OCI-LY7 (cell line): Measurements from ENCODE around the gene ENO4. TPM values are rescaled to one million over a fixed set of nuclear protein-coding genes. Genes with fewer than 3 reads are reported as not detected.

Experiments used
- BruUV-seq: library from RNA; stranded (reverse); fragments of 400-500 nt; replicated peaks from 2 replicates; lab custom pipeline; 2021; lab: Mats Ljungman, UMichigan
- CTCF ChIA-PET: fragments of 300-600 bp; sonication (Branson Sonifier 250); formaldehyde crosslinking; loops from one replicate; lab custom pipeline; 2022; ENCODE audit warnings: antibody characterized with exemption; ENCODE audit not compliant: unreplicated experiment; lab: Charles Lee
- POLR2A ChIA-PET: fragments of 300-600 bp; sonication (Branson Sonifier 250); formaldehyde crosslinking; loops from one replicate; lab custom pipeline; 2022; ENCODE audit warnings: antibody characterized with exemption; lab: Charles Lee
- DNase-seq: peaks from one replicate; pipeline ENCODE4 v3.0.0-alpha.2; 2015; ENCODE audit warnings: low spot score
- H2AFZ ChIP-seq: fragments of 200-600 bp; sonication (generic), shearing (Covaris generic); 2 replicates; pipeline ENCODE4 v1.6.1; 2014; ENCODE audit warnings: mild to moderate bottlenecking, antibody characterized with exemption, low read length, moderate library complexity
- H3K27ac ChIP-seq: fragments of 200-600 bp; sonication (generic); 2 replicates; pipeline ENCODE4 v1.5.1; 2014; ENCODE audit warnings: mixed run types, low read depth, mild to moderate bottlenecking, moderate library complexity, low read length, inconsistent platforms; ENCODE audit not compliant: poor library complexity, severe bottlenecking
- H3K36me3 ChIP-seq: fragments of 200-600 bp; sonication (generic); 2 replicates; pipeline ENCODE4 v1.6.1; 2014; ENCODE audit warnings: mild to moderate bottlenecking, antibody characterized with exemption, low read length, moderate library complexity, mixed read lengths; ENCODE audit not compliant: insufficient read depth
- H3K4me1 ChIP-seq: fragments of 200-600 bp; sonication (generic); 2 replicates; pipeline ENCODE4 v1.5.1; 2014; ENCODE audit warnings: mild to moderate bottlenecking, low read length; ENCODE audit not compliant: insufficient read depth, poor library complexity, severe bottlenecking
- H3K4me2 ChIP-seq: fragments of 200-600 bp; sonication (generic); 2 replicates; pipeline ENCODE4 v1.6.1; 2014; ENCODE audit warnings: mild to moderate bottlenecking, low read length
- H3K4me3 ChIP-seq: fragments of 200-600 bp; sonication (generic); 2 replicates; pipeline ENCODE4 v1.5.1; 2014; ENCODE audit warnings: mild to moderate bottlenecking, low read depth, low read length; ENCODE audit not compliant: poor library complexity, severe bottlenecking
- H3K79me2 ChIP-seq: fragments of 200-600 bp; sonication (generic); 2 replicates; pipeline ENCODE4 v1.6.1; 2016; ENCODE audit warnings: low read depth, mild to moderate bottlenecking, low read length, moderate library complexity, mixed read lengths; ENCODE audit not compliant: insufficient read depth
- H3K9me2 ChIP-seq: fragments of 200-600 bp; sonication (generic); 2 replicates; pipeline ENCODE4 v1.6.1; 2016; ENCODE audit warnings: mild to moderate bottlenecking, low read length, mixed read lengths; ENCODE audit not compliant: insufficient read depth
- H3K9me3 ChIP-seq: fragments of 200-600 bp; sonication (generic); 2 replicates; pipeline ENCODE4 v1.6.1; 2014; ENCODE audit warnings: mild to moderate bottlenecking, mixed run types, low read length, mixed read lengths
- H4K20me1 ChIP-seq: fragments of 200-600 bp; sonication (generic); 2 replicates; pipeline ENCODE4 v1.6.1; 2014; ENCODE audit warnings: mild to moderate bottlenecking, antibody characterized with exemption, low read length, moderate library complexity, mixed read lengths; ENCODE audit not compliant: insufficient read depth
- EZH2phosphoT487 ChIP-seq: fragments of 200-600 bp; sonication (generic); IDR thresholded peaks from 2 replicates; pipeline ENCODE4 v1.6.1; 2018; ENCODE audit warnings: low read depth, borderline replicate concordance, mild to moderate bottlenecking, mixed run types, antibody characterized with exemption, low read length, moderate library complexity, mixed read lengths
- intact Hi-C: fragments of 100-400 bp; cut with micrococcal nuclease; formaldehyde crosslinking; loops from one replicate; pipeline ENCODE4 v1.10.0; 2022; ENCODE audit not compliant: unreplicated experiment
- total RNA-seq, 2 experiments: library from RNA; depleted of rRNA in 1 of 2; stranded (reverse); fragments of >200 nt in 1 of 2; shearing (Covaris generic) in 1 of 2; gene quantifications; 2 replicates each; pipeline ENCODE4 v1.2.3, GENCODE V29; 2014 to 2022
- TF ChIP-seq, protein P1 (sequence below): fragments of 200-600 bp; sonication (generic); conservative IDR thresholded peaks from 2 replicates; pipeline ENCODE4 v1.5.1; 2014; ENCODE audit warnings: mild to moderate bottlenecking, antibody characterized with exemption, low read length, moderate library complexity, mixed read lengths

Gene ENO4
- total RNA-seq, 2 experiments from 2014 or later, result not detected

DNA sequence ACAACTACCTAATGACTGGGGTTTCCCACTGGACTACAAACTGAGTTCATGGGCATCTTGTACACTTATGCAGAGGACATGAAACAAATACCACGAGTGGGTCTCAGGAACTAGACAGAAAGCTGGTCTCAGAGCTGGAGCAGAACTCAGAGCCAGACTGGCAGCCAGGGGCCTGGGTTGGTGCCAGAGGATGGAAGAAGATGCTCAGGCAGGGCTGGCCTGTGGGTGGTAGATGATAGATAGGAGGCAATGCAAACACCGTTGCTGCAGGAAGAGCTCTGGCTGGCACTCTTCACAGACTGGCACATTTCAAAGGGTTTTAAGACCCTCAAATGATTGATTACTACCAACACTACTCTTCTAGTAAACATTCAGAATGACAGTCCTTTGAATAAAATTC lies 28.8 kb downstream of the ENO4 start:
- Histone ChIP-seq H3K27ac (no peak overlapping the region), H3K4me1 (no peaks in the 10 kb centered on the region), H4K20me1 (no peaks in the 10 kb centered on the region), H3K9me3 (no peaks in the 10 kb centered on the region), H3K36me3 (no peaks in the 10 kb centered on the region), H3K4me2 (no peak overlapping the region), H2AFZ (no peak overlapping the region), H3K79me2 (no peaks in the 10 kb centered on the region), H3K4me3 (no peak overlapping the region), H3K9me2 (no peaks in the 10 kb centered on the region)
- ChIA-PET CTCF (no interaction called here), POLR2A (no interaction called here)
- DNase-seq, result no peak
- BruUV-seq, result no TSS peak
- TF ChIP-seq, protein P1, sequence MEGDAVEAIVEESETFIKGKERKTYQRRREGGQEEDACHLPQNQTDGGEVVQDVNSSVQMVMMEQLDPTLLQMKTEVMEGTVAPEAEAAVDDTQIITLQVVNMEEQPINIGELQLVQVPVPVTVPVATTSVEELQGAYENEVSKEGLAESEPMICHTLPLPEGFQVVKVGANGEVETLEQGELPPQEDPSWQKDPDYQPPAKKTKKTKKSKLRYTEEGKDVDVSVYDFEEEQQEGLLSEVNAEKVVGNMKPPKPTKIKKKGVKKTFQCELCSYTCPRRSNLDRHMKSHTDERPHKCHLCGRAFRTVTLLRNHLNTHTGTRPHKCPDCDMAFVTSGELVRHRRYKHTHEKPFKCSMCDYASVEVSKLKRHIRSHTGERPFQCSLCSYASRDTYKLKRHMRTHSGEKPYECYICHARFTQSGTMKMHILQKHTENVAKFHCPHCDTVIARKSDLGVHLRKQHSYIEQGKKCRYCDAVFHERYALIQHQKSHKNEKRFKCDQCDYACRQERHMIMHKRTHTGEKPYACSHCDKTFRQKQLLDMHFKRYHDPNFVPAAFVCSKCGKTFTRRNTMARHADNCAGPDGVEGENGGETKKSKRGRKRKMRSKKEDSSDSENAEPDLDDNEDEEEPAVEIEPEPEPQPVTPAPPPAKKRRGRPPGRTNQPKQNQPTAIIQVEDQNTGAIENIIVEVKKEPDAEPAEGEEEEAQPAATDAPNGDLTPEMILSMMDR, result no peak
- TF ChIP-seq EZH2phosphoT487, result no peak
- intact Hi-C loops, result no loop called here

DNA sequence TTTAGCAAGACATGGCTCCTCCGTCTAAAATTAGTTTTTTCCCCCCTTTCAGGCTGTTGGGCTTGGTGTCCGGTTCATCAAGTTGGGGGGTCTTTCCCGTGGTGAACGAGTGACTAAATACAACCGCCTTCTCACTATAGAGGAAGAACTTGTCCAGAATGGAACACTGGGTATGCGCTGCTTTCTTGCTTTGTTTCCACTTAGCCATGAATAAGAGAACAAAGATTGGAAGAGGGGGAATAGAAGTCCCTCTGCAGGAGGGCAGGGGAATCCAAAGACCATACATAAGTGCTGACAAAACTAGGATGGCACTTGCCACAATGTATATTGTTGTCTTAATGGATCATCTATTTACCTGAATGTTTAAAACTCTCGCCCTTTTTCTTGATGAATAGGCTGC lies 30.5 kb downstream of the ENO4 start:
- Histone ChIP-seq H3K79me2 (no peaks in the 10 kb centered on the region), H3K36me3 (no peaks in the 10 kb centered on the region), H3K4me1 (no peaks in the 10 kb centered on the region), H4K20me1 (no peaks in the 10 kb centered on the region), H3K4me2 (no peak overlapping the region), H2AFZ (no peak overlapping the region), H3K9me3 (no peaks in the 10 kb centered on the region), H3K4me3 (no peak overlapping the region), H3K27ac (no peak overlapping the region), H3K9me2 (no peaks in the 10 kb centered on the region)
- BruUV-seq, result no TSS peak
- TF ChIP-seq, protein P1, result no peak
- no peak for TF ChIP-seq EZH2phosphoT487
- intact Hi-C loops, result no loop called here
- CTCF ChIA-PET, result no interaction called here
- DNase-seq, result no peak
- POLR2A ChIA-PET, result no interaction called here

DNA sequence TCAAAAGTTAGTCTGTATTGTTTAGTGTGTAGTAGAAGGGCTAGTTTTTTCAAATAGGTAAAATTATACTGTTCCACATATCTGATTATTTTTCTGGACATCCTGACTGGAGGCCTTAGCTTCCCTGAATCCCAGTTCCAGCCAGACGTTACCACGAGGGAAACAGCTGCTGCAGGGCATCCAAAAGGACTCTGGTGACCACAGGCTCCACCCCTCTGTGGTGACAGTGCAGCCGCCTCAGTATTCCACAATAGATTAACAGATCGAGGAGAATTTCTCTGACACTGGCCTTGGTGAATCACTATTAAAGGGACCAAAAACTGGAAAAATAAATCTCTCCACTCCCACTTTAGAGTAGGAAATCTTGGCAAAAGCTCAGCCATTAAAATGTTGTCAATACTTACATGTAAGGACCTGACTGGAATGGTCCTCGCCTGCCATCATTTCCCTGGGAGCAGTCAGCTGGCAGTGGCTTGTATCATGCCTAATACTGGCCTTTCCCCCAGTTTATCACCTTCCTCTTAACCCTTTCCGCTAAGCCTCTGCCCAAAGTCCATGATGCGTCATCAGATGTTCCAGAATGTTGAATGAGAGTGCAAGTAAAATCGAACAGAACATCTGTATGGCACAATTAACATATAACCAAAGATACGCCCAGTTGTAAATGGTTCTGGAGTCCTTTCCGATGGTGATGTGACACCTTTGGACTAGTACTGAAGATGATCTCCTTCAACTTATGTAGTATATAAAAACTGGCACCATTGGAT lies 31.6 kb downstream of the ENO4 start:
- POLR2A ChIA-PET, result interaction anchor here (0.6 kb wide), 1 partner anchor 43 kb away, joined by 3 read pairs; no protein-coding TSS in a partner anchor

More for the DNA sequence above, 31.6 kb downstream of the ENO4 start:
- H3K79me2 ChIP-seq, result no peaks in the 10 kb centered on the region
- no peak for DNase-seq
- CTCF ChIA-PET, result no interaction called here
- no peaks in the 10 kb centered on the region for H3K36me3 ChIP-seq
- no peak overlapping the region for H3K4me2 ChIP-seq
- H4K20me1 ChIP-seq, result no peaks in the 10 kb centered on the region
- intact Hi-C loops, result no loop called here
- H3K9me2 ChIP-seq, result no peaks in the 10 kb centered on the region
- no peaks in the 10 kb centered on the region for H3K4me1 ChIP-seq
- H3K27ac ChIP-seq, result no peak overlapping the region
- BruUV-seq, result no TSS peak
- no peak overlapping the region for H3K4me3 ChIP-seq
- no peak overlapping the region for H2AFZ ChIP-seq
- no peak for TF ChIP-seq EZH2phosphoT487
- no peaks in the 10 kb centered on the region for H3K9me3 ChIP-seq
